Measurements from ENCODE around the gene DPP9. TPM values are rescaled to one million over a fixed set of nuclear protein-coding genes. Genes with fewer than 3 reads are reported as not detected.

Gene DPP9
- total RNA-seq, 2 experiments from 2014 or later = 40.2 to 63.8 TPM

DNA sequence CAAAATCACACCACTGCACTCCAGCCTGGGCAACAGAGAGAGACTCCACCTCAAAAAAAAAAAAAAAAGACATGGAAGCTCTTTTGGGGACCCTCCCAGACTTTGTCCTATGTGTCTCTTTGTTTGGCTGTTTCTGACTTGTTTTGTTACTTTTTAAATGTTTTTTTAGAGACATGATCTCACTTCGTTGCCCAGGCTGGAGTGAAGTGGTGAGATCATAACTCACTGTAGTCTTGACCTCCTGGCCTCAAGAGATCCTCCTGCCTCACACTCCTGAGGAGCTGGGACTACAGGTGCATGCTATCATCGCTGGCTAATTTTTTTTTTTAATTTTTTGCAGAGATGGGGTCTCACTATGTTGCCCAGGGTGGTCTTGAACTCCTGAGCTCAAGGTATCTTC, 16.4 kb upstream of the DPP9 start:
- Histone ChIP-seq H3K4me1 (ENCODE audit: insufficient read depth, low read length, poor library complexity, severe bottlenecking) (peaks cover 9% of the 10 kb centered on the region), H3K9me2 (ENCODE audit: insufficient read depth, low read length) (no peaks in the 10 kb centered on the region), H3K4me3 (ENCODE audit: low read depth, low read length, poor library complexity, severe bottlenecking) (no peak overlapping the region), H3K4me2 (ENCODE audit: low read length) (no peak overlapping the region), H4K20me1 (ENCODE audit: insufficient read depth, low read length) (no peaks in the 10 kb centered on the region), H3K36me3 (ENCODE audit: insufficient read depth, low read length) (no peaks in the 10 kb centered on the region), H3K79me2 (ENCODE audit: insufficient read depth, low read depth, low read length) (no peaks in the 10 kb centered on the region), H2AFZ (ENCODE audit: low read length) (no peak overlapping the region), H3K27ac (ENCODE audit: low read depth, low read length, poor library complexity, severe bottlenecking) (no peak overlapping the region), H3K9me3 (ENCODE audit: low read length) (no peaks in the 10 kb centered on the region)
- TF ChIP-seq, protein P1, sequence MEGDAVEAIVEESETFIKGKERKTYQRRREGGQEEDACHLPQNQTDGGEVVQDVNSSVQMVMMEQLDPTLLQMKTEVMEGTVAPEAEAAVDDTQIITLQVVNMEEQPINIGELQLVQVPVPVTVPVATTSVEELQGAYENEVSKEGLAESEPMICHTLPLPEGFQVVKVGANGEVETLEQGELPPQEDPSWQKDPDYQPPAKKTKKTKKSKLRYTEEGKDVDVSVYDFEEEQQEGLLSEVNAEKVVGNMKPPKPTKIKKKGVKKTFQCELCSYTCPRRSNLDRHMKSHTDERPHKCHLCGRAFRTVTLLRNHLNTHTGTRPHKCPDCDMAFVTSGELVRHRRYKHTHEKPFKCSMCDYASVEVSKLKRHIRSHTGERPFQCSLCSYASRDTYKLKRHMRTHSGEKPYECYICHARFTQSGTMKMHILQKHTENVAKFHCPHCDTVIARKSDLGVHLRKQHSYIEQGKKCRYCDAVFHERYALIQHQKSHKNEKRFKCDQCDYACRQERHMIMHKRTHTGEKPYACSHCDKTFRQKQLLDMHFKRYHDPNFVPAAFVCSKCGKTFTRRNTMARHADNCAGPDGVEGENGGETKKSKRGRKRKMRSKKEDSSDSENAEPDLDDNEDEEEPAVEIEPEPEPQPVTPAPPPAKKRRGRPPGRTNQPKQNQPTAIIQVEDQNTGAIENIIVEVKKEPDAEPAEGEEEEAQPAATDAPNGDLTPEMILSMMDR (conservative IDR thresholded peaks at IDR 0.05; ENCODE audit: low read length) = no peak
- no peak for TF ChIP-seq EZH2phosphoT487 (IDR thresholded peaks at IDR 0.05; ENCODE audit: borderline replicate concordance, low read depth, low read length)
- no TSS peak for BruUV-seq (replicated peaks)
- intact Hi-C loops (cut with micrococcal nuclease; ENCODE audit: unreplicated experiment) = no loop called here
- no peak for DNase-seq (ENCODE audit: low spot score)
- POLR2A ChIA-PET = no interaction called here
- CTCF ChIA-PET (ENCODE audit: unreplicated experiment) = interaction anchor here (0.5 kb wide), 1 partner anchor 205 kb away, joined by 3 read pairs; no protein-coding TSS in a partner anchor

DNA sequence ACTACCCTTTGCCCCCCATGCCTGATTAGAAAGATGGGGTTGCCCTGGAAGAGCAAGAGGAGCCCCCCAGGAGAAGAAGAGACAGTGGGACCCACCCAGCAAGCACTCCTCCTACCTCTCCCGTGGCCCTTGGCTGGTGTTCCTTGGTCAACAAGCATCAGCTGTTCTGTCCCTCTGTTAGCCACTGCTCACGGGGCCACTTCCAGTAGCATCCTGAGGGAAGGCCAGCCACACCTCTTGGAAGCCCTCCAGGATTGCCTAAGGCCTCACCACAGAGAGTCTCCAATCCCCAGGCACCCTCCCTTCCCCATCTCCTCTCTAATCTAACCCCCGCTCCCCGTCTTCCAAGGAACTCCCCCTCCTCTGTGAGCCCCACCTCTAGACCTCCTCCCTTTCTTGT, 15.1 kb upstream of the DPP9 start:
- DNase-seq (ENCODE audit: low spot score) = no peak
- Histone ChIP-seq H3K4me1 (ENCODE audit: insufficient read depth, low read length, poor library complexity, severe bottlenecking) (peaks cover 9% of the 10 kb centered on the region), H3K9me3 (ENCODE audit: low read length) (no peaks in the 10 kb centered on the region), H3K27ac (ENCODE audit: low read depth, low read length, poor library complexity, severe bottlenecking) (no peak overlapping the region), H3K36me3 (ENCODE audit: insufficient read depth, low read length) (no peaks in the 10 kb centered on the region), H4K20me1 (ENCODE audit: insufficient read depth, low read length) (no peaks in the 10 kb centered on the region), H3K4me2 (ENCODE audit: low read length) (no peak overlapping the region), H3K4me3 (ENCODE audit: low read depth, low read length, poor library complexity, severe bottlenecking) (no peak overlapping the region), H3K79me2 (ENCODE audit: insufficient read depth, low read depth, low read length) (no peaks in the 10 kb centered on the region), H3K9me2 (ENCODE audit: insufficient read depth, low read length) (no peaks in the 10 kb centered on the region), H2AFZ (ENCODE audit: low read length) (no peak overlapping the region)
- POLR2A ChIA-PET = interaction anchor here (0.6 to 0.8 kb wide), 3 partner anchors 23 to 694 kb away, joined by 3 to 6 read pairs (median 3); no protein-coding TSS in a partner anchor
- BruUV-seq (replicated peaks) = no TSS peak
- CTCF ChIA-PET (ENCODE audit: unreplicated experiment) = no interaction called here
- intact Hi-C loops (cut with micrococcal nuclease; ENCODE audit: unreplicated experiment) = no loop called here
- TF ChIP-seq EZH2phosphoT487 (IDR thresholded peaks at IDR 0.05; ENCODE audit: borderline replicate concordance, low read depth, low read length) = no peak
- TF ChIP-seq, protein P1 (conservative IDR thresholded peaks at IDR 0.05; ENCODE audit: low read length) = no peak

DNA sequence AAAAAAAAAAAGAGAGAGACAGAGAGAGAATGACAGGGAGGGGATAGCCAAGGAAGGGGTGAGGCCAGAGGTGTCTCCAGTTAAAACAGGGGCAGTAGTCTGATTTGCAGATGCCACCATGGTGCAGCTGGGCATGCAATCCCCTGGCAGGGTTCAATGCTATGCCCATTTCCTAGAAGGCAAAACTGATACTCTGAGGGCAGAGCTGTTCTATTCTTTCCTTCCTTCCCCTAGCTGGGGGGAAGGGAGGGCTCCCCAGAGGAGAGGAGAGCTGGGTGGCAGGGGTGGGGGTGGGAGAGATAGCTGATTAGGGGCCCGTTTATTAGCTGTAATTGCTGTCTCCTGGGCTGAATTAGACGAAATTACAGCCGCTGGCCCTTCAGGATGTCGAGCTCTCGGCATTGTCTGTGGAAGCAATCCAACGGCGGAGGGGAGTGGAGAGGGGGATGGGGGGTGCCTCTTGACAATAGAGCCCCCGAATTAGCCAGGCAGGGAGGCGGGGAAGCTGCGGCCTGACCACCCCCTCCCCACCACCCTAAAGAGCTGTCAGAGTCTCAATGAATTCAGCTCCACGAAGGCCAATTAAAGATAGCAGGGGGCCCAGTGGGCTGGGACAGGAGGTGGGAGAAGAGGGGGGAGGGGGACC, 14.4 kb upstream of the DPP9 start:
- TF ChIP-seq EZH2phosphoT487 (IDR thresholded peaks at IDR 0.05; ENCODE audit: borderline replicate concordance, low read depth, low read length) = no peak
- TF ChIP-seq, protein P1 (conservative IDR thresholded peaks at IDR 0.05; ENCODE audit: low read length) = no peak
- intact Hi-C loops (cut with micrococcal nuclease; ENCODE audit: unreplicated experiment) = no loop called here
- CTCF ChIA-PET (ENCODE audit: unreplicated experiment) = interaction anchor here (0.6 kb wide), 2 partner anchors 72 to 126 kb away, joined by 3 to 4 read pairs; no protein-coding TSS in a partner anchor

More for the DNA sequence above, 14.4 kb upstream of the DPP9 start:
- peaks cover 5% of the 10 kb centered on the region for H3K4me1 ChIP-seq (ENCODE audit: insufficient read depth, low read length, poor library complexity, severe bottlenecking)
- no peaks in the 10 kb centered on the region for H4K20me1 ChIP-seq (ENCODE audit: insufficient read depth, low read length)
- no peak for DNase-seq (ENCODE audit: low spot score)
- H3K27ac ChIP-seq (ENCODE audit: low read depth, low read length, poor library complexity, severe bottlenecking) = no peak overlapping the region
- no TSS peak for BruUV-seq (replicated peaks)
- H3K36me3 ChIP-seq (ENCODE audit: insufficient read depth, low read length) = no peaks in the 10 kb centered on the region
- POLR2A ChIA-PET = interaction anchor here (0.8 kb wide), 1 partner anchor 81 kb away, joined by 6 read pairs; no protein-coding TSS in a partner anchor
- H2AFZ ChIP-seq (ENCODE audit: low read length) = no peak overlapping the region
- no peaks in the 10 kb centered on the region for H3K9me2 ChIP-seq (ENCODE audit: insufficient read depth, low read length)
- no peak overlapping the region for H3K4me3 ChIP-seq (ENCODE audit: low read depth, low read length, poor library complexity, severe bottlenecking)
- no peak overlapping the region for H3K4me2 ChIP-seq (ENCODE audit: low read length)
- no peaks in the 10 kb centered on the region for H3K79me2 ChIP-seq (ENCODE audit: insufficient read depth, low read depth, low read length)
- H3K9me3 ChIP-seq (ENCODE audit: low read length) = no peaks in the 10 kb centered on the region

Measured in OCI-LY7 (cell line).